ENCODE results near the gene IL1RAP.
"Not testable (repeated sequence)": the region's sequence is repeated elsewhere in the genome, so short reads cannot be mapped to it uniquely, and the experiment has no call there.

The IL1RAP gene

DNA sequence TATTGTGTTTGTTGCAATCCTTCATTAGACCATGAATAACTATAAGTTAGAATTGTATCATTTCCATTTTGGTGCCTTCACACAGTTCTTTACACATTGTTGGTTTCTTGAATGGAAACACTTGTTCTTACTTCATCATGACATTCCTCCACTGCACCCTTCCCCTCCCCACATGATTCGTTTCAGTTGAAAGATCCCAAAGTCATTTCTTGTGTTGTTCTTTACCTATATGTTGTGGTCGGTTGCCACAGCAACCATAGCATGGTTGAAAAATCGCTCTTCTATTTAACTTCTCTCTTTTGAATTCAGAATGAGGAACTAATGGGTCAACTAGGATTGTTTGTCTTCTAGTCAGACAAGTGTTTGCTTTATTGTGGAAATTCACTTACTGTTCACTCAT lies 103.3 kb downstream of the IL1RAP start:
- DNase-seq = no peak

DNA sequence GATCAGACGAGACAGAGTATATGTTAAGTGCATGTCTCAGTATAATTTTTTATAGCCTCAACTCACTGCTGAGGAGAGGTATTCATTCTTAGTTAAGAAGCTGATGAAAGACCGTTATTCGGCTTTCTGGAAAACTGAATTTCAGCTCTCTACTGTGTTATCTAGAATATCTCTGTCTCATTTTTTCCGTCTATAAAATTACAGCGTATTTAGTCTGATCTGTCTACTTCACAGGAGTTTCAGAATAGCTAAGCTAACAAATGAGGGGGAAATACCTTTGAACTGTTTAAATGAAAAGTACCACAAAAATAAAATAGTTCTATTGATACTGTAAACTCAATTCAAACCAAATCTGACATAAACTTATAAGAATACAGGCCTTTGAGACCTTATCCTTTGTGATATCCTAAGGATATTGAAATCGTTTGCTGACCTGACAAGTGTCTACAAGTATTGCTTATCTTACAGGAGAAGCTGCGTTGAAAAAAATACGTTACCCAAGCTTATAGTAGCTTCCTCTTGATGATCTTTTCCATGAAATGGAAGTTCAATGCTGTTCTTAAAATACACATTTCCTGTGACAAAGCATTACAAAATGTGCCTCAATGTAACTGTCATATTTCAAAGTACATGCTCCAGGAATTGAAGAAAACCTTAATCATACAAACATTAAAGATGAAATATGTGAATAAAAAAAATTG lies 104.6 kb downstream of the IL1RAP start:
- DNase-seq = no peak

DNA sequence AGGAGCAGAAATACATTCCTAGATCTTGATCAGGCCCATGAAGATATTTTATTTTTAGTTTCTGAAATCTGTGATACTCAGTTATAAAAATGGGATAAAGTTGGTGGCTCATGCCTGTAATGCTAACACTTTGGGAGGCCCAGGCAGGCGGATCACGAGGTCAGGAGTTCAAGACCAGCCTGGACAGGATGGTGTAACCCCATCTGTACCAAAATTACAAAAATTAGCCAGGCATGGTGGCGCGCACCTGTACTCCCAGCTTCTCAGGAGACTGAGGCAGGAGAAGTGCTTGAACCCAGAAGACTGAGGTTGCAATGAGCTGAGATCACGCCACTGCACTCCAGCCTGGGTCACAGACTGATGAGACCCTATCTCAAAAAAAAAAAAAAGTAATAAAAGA lies 105.5 kb downstream of the IL1RAP start:
- DNase-seq = no peak

DNA sequence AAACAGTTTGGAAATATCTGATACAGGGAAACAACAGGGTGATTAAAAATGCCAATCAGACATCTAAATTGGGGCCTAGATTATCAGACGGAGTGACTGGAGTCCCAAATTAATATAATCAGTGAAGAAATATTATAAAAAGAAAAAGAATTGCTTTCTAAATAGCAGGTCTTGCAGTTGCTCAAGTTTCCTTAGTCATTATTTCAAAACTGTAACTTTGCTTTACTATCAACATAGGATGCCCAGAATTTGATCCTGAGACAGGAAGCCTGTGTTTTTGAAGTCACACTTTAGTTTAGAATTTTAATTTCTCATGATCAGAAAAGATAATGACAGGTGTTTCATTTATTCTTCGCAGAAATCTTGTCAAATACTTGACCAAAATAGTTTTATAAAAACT lies 105.9 kb downstream of the IL1RAP start:
- no peak for DNase-seq

DNA sequence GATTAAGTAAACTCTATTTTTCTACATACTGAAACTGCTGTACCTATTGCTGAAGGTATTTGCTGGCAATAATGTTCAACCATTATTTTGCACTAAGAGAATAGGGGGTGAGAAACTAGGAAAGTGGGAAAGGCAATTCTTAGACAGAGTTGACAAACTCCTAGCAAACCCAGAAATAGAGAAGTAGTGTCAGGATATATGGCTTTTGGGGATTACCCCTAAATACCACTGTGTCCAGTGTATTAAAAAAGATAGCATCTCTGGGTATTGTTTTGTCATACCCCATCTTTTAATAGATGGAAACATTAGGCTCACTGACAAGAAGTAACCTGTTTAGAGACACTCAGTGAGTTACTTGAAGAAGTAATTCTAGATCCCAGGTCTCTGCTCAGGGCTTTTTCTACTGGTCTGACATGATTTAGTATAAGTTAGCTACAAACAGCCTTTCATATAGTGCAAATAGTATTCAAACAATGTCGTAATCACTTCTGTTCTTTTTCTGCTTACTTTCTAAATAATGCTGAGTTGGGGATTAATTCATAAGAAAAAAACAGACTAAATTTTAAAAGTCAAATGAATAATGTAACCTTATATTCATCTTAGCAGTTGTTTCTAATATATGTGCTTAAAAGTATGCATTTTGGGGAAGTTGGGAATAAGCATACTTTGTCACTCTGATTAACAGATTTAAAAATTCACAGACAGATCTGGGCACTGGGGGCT lies 107.2 kb downstream of the IL1RAP start:
- no peak for DNase-seq

DNA sequence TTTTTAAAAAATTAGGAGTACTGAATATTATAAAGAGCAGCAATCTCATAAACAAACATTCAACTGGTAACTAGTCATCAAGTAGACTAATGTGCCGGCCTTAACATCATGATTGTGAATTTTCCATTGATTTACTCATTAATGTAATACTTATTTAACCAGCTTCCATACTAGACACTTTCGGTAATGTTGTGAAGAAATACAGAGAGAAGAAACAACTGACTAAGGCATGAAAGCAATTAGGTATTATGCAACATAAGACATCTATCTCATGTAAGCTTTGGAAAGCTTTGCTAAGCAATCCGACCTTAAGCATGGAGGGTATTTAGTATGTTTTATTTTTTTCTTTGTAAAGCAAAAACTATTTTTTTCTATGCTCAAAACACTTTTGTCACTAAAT lies 108.0 kb downstream of the IL1RAP start:
- no peak for DNase-seq

DNA sequence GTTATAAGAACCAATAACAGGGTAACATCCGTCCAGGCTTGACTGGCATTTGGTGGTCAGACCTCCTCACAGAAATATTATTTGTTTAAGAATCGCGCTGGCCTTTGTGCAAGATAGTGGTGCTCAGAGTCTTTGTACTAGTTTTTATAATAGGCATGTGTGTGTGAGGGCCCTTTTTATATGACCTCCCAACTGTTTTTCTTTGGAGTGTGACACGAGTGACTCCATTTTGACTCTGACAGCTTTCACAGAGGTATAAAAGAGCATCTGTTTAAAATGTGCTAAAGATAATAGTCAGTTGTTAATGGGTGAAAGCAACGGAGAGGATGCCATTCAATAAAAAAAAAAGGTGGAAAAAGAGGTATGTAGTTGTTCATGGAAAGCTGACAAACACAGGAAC lies 110.4 kb downstream of the IL1RAP start:
- DNase-seq = no peak

DNA sequence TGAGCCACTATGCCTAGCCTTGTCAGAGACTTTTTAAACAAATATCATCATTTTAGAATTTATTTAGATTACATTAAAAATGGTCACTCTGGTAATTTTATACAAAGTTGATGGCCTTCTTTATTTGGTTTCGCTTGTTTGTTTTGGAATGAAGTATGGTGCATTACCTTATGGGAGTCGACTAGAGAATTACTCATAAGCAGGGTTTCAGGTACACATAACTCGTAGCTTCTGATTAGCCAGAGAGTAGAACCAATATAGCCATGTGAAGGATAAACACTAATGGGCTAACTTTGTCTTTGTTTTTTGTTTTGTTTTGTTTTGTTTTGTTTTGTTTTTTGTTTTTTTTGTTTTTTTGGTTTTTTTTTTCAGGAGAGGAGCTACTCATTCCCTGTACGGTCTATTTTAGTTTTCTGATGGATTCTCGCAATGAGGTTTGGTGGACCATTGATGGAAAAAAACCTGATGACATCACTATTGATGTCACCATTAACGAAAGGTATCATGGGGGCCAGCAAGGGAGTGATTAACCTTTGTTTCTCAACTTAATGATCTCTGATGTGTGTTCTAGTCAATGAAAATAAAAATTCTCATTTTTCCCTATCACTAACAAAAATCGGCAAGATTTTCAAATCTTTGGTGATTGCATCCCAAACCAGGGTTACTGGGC lies 113.2 kb downstream of the IL1RAP start:
- no peak for DNase-seq

DNA sequence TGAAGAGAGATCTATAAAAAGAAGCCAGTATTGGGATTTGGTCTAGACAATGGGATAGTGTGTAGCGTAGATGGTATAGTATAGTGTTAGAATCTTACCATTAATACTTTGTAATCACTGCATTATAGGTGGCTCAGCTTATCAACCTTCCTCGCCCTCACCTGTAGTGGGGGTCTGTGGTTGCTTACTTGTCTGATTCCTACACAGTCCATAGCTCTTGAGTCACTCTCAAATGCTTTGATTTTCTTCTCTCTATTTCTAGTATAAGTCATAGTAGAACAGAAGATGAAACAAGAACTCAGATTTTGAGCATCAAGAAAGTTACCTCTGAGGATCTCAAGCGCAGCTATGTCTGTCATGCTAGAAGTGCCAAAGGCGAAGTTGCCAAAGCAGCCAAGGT lies 115.2 kb downstream of the IL1RAP start:
- DNase-seq = no peak

DNA sequence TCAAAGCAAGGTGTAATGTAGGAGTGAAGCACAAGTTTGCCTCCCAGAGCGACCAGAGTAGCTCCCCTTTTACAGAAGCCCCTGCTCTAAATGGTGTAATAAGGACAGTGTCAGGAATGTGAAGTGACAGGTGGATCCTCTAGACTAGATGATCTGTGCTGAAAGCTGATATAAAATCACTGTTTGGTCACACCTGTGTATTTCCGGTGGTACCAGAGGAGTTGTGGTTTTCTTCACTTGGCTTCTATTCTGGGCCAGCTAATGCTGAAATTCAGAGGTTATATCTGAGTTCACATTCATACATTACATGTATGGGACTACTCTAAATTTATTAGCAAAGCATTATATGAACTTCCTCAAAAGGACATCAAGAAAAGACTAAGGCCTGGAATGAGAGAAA lies 117.4 kb downstream of the IL1RAP start:
- DNase-seq = no peak

DNA sequence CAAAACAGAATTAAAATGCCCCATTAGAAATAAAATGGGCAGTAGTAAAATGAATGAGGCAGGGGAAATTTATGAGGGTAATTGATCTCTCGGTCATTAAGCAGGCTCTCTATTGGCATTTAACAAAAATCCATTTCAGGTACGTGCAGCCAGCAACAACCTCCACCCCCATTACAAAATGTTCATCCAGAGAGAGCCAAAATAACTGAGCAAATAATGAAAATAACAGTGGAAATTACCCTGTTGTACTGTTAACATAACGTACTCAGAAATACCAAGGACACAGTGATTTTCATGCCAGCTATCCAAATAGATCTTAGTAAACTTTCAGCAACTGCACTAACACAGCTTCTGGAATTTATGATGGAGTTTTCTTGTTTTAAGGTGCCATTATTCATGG lies 127.7 kb downstream of the IL1RAP start:
- DNase-seq = no peak

DNA sequence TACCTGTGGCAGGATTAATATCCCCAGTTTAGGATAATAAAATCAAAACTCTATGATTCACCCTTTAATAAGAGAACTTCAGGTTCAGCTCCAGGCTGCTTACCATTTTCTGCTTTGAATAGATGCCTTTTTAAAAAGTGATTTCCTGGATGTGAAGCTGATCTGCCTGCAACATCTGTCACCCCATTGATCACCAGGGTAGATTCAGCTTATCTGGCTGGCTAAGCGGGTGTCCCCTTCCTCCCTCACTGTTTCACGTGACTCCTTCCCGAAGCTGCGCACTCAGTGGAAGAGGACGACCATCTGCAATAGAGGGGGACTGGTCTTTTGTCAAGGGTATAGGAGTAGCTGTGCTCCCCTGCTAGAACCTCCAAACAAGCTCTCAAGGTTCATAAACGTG lies 128.1 kb downstream of the IL1RAP start:
- DNase-seq = no peak

DNA sequence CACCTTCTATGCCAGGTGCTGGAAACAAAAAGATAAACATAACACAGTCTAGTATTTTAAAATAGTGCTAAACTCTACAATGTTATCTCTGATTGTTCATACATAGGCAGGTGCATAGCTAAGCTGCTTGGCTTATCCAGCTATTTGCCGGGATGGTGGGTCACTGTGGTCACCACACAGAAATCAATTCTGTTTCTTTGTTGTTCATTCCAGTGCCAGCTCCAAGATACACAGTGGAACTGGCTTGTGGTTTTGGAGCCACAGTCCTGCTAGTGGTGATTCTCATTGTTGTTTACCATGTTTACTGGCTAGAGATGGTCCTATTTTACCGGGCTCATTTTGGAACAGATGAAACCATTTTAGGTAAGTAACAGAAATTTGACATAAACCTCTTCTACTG lies 130.2 kb downstream of the IL1RAP start:
- DNase-seq = no peak

DNA sequence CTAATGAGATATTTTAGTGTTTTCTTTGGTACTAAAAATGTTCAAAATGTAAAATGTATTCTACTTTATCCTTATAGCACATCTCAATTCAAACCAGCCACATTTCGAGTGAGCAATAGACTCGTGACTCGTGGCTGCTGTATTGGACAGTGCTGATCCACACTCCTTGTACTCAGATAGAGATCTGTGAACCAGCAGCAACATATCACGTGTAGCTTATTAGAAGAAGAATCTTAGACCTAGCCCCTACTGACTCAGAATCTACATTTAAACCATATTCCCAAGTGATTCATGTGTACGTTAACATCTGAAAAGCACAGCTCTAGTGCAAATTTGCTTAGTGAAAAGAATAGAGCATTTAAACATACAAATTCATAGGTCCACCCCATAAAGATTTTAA lies 130.9 kb downstream of the IL1RAP start:
- DNase-seq = no peak

DNA sequence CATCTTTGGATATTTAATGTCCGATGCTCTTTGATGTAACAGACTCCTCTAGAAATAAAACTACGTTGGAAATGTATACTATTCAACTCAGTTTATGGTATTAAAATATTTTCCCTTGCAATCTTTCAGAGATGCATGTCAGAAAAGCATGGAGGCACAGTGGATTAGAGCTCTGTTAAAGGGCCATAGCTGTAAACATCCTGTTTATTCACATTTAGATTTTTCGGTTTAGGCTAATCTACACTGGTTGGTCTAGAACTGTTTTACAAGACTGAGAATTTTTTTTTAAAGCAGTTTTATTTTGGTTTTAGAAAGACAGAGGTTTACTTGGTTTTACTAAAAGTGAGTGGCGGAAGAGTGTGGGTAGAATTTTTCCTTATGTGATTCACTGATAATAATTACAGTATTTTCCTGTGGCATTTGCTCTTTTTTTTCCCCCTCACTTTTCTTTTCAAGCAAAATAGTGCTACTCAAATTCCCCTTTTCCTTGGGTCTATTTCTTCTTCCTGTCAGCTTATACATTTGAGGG lies 132.1 kb downstream of the IL1RAP start:
- no peak for DNase-seq

DNA sequence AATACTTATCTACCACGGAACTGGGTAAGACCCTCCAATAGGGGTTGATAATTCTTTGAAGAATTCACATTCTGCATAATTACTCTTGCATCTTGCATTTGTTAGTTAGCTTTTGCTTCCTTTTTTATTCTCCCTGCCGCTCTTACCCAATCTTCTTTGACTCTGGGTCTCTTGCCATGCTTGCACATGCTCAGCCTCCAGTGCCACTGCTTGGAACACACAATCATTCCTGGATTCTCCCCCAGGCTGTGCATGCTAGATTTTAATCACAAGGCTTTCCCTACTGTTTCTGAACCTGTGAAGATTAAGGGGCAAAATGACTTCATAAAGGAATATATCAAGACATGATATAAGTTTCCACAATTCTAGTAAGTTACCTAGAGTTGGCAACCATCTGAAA lies 133.1 kb downstream of the IL1RAP start:
- DNase-seq = no peak

DNA sequence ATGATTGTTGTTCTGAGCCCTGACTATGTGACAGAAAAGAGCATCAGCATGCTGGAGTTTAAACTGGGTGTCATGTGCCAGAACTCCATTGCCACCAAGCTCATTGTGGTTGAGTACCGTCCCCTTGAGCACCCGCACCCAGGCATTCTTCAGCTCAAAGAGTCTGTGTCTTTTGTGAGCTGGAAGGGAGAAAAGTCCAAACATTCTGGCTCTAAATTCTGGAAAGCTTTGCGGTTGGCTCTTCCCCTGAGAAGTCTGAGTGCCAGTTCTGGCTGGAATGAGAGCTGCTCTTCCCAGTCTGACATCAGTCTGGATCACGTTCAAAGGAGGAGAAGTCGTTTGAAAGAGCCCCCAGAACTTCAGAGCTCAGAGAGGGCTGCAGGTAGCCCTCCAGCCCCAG lies 142.0 kb downstream of the IL1RAP start:
- no peak for DNase-seq

DNA sequence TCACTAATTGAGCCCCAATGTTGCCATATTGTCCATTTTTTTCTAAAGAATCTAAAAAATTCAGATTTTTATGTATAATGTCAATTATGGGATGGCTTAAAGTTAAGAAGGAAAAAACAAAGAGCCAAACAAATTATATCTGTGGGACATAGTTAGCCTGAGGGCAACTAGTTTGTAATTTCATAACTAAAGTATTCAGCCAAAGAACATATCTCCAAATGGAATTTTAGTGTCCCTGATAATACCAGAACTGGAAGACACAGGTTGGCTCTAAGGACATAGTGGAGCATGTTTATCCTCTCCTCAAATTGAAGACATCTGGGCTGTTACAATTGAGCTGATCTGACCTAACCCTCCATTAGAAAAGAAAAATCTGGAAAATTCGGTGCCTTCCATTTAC lies 144.2 kb downstream of the IL1RAP start:
- DNase-seq = no peak

DNA sequence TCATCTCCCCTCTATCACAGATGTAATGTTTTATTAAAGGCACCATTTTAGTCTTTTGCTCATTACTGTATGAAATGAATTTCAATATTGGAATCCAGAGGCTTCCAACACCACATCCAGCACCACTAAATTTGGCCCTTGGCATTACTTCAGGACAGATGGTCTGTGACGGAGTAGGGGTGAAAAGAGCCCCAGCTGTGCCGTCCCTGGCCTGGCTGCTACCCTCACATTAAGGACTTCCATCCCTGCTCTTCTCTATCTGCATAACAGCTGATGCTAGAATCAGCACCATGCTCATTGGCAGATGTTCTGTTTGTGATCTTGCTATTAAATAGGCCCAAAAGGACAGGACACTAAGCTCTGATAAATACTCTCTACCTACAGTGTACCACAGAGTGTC lies 152.9 kb downstream of the IL1RAP start:
- no peak for DNase-seq

DNA sequence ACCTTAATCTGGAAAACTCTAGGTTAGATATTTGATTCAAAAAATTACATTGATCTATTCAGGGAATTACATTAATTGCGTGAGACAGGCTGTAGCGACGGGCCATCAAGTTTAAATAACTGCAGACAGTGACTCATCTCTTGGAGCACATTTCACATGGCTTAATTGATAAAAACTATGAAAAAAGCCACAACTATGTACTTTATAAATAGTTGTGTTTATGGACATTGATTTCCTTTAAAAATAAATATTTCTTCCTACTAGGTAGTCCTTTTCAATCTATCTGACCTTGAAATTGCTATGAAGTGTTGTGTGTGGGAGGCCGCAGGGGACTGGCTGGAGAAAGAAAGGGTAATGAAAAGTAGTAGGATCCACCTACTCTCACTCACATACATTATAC lies 157.8 kb downstream of the IL1RAP start:
- no peak for DNase-seq

DNA sequence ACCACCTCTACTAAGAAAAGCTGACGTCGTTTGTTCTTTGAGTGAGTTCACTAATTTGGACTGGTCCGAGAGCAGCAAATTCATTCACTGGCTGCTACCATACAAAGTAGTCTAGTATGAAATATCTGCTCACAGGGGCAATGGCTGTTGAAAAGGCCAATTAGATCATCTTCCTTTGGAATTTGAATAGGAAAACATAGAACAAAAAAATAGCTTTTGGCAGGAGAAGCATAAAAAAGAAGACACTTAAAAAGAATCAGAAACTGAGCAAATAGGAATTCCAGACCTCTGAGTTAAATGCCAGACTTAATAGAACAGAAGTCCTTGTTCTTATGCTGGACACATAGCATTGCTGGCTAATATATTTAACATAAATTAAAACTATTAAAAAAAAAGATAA lies 159.3 kb downstream of the IL1RAP start:
- no peak for DNase-seq

DNA sequence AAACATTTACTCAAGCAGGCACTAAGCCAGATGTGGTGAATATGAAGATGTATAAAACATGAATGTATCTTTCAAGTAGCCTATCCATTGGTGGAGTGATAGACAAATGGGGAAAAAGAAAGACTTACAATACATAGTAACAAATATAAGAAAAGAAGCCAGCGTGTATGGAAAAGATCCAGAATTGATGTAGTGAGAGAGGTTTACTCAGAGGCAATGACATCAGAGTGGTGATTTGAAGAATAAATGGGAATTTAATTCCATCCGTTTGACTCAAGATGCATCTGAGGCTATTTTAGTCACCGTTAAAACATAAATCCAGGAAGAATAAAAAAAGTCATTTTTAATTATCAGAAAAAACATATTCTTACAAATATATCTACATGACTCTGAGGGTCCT lies 162.6 kb downstream of the IL1RAP start:
- no peak for DNase-seq

DNA sequence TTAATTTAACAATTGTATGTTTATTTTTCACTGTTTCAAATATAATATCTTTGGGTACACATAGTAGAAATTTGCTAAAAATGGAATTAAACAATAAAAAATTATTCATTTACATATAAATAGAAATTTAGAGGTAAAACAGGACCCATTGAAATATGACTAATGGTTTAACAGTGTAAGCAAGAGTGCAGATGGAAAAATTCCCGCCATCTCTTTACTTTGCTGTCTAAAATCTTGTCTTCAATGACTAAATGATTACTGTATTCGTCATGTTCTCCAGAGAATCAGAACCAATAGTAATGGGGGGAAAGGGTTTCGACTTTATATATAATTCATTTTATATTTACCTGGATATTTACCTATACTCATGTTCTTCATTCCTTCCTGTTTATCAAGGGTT lies 163.1 kb downstream of the IL1RAP start:
- DNase-seq = no peak

DNA sequence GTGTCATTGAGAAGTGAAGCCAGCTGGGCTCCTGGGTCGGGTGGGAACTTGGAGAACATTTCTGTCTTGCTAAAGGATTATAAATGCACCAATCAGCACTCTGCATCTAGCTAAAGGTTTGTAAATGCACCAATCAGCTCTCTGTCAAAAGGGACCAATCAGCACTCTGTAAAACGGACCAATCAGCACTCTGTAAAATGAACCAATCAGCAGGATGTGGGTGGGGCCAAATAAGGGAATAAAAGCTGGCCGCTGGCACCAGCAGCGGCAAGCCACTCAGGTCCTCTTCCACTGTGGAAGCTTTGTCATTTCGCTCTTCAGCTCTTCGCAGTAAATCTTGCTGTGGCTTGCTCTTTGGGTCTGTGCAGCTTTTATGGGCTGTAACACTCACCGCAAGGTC lies 164.0 kb downstream of the IL1RAP start:
- not testable (repeated sequence) for DNase-seq
